A549 (cell line): ENCODE data around the gene MBTPS2. TPM values are rescaled to one million over a fixed set of nuclear protein-coding genes. Genes with fewer than 3 reads are reported as not detected.
A peak's percentile ranks its signal among the peaks of the same experiment; 100 is the strongest.

ENCODE experiments used
- ATAC-seq, 2 experiments: fragments of 200-7000 bp in 1 of 2; fragments of >200 bp in 1 of 2; cut with Nextera tagmentation in 1 of 2; cut with Tn5 transposase in 1 of 2; 3 replicates each; pipeline versions ENCODE4 v1.8.0 to v1.9.1; 2018 to 2020; ENCODE audit warnings: mild to moderate bottlenecking in 1 of 2, moderate library complexity in 1 of 2
- CTCF ChIA-PET: fragments of 300-600 bp; sonication (Branson Sonifier 250); formaldehyde crosslinking; extraction: SDS; loops from one replicate; lab custom pipeline; 2021; ENCODE audit warnings: antibody characterized with exemption, inconsistent platforms; lab: Yijun Ruan, JAX
- POLR2A ChIA-PET: fragments of 350-600 bp; formaldehyde crosslinking; extraction: SDS; loops from one replicate; lab custom pipeline; 2021; ENCODE audit warnings: antibody characterized with exemption, inconsistent platforms; lab: Yijun Ruan, JAX
- DNase-seq, 2 experiments: peaks; one replicate each; pipeline versions ENCODE4 v3.0.0 to v3.0.0-alpha.2; 2011 to 2016; ENCODE audit warnings: low read depth in 1 of 2, low spot score in 1 of 2
- FAIRE-seq: peaks from 2 replicates; lab custom pipeline; 2011; peaks lifted over from hg19 to GRCh38; lab: Jason Lieb, UNC
- H3K27ac ChIP-seq, 2 experiments: fragments of >200 bp; sonication (Bioruptor Twin); formaldehyde crosslinking; 3 replicates each; pipeline ENCODE4 v1.5.1; 2016 to 2017
- H3K4me1 ChIP-seq: fragments of >200 bp; sonication (Bioruptor Twin); formaldehyde crosslinking; 3 replicates; pipeline ENCODE4 v1.6.1; 2016
- H3K4me2 ChIP-seq: fragments of >200 bp; sonication (Bioruptor Twin); formaldehyde crosslinking; 3 replicates; pipeline ENCODE4 v1.6.1; 2016
- H3K4me3 ChIP-seq: fragments of >200 bp; sonication (Bioruptor Twin); formaldehyde crosslinking; 3 replicates; pipeline ENCODE4 v1.5.1; 2016
- H3K9me3 ChIP-seq: fragments of >200 bp; sonication (Bioruptor Twin); formaldehyde crosslinking; 3 replicates; pipeline ENCODE4 v1.6.1; 2016
- CEBPB ChIP-seq, 2 experiments: fragments of >200 bp in 1 of 2; sonication (Bioruptor Twin) in 1 of 2; formaldehyde crosslinking in 1 of 2; IDR thresholded peaks; 2 replicates each; pipeline ENCODE4 v1.6.1; 2012 to 2016
- E2F6 ChIP-seq: IDR thresholded peaks from 2 replicates; pipeline ENCODE4 v1.6.1; 2012; ENCODE audit warnings: low read depth, borderline replicate concordance
- ELK1 ChIP-seq: fragments of 150-350 bp; IDR thresholded peaks from 2 replicates; pipeline ENCODE4 v1.6.1; 2014; ENCODE audit warnings: low read depth, mild to moderate bottlenecking, low read length
- ESRRA ChIP-seq: fragments of 150-350 bp; IDR thresholded peaks from 2 replicates; pipeline ENCODE4 v1.6.1; 2014; ENCODE audit warnings: mild to moderate bottlenecking, low read length, borderline replicate concordance
- FOSL2 ChIP-seq, 2 experiments: fragments of 450-650 bp in 1 of 2; fragments of >200 bp in 1 of 2; sonication (Bioruptor Twin) in 1 of 2; formaldehyde crosslinking; IDR thresholded peaks; 2 replicates each; pipeline versions ENCODE4 v1.5.0 to v1.6.1; 2016 to 2020; ENCODE audit warnings: mild to moderate bottlenecking in 1 of 2, moderate library complexity in 1 of 2
- GATA3 ChIP-seq: IDR thresholded peaks from 2 replicates; pipeline ENCODE4 v1.6.1; 2012; ENCODE audit warnings: borderline replicate concordance
- HDAC2 ChIP-seq: fragments of 200-600 bp; sonication (generic); IDR thresholded peaks from 2 replicates; pipeline ENCODE4 v1.6.1; 2016
- HES2 ChIP-seq: fragments of >200 bp; sonication (Bioruptor Twin); formaldehyde crosslinking; IDR thresholded peaks from 2 replicates; pipeline ENCODE4 v1.6.1; 2016
- HOXA7 ChIP-seq: fragments of 250-450 bp; sonication (Bioruptor Pico); IDR thresholded peaks from 2 replicates; pipeline ENCODE4 v1.5.0; 2020; ENCODE audit warnings: mild to moderate bottlenecking, moderate library complexity
- JUN ChIP-seq, 2 experiments: fragments of >200 bp; sonication (Bioruptor Twin); formaldehyde crosslinking; IDR thresholded peaks; 2 replicates in 1 of 2; 3 replicates in 1 of 2; pipeline ENCODE4 v1.6.1; 2016 to 2017
- KDM5A ChIP-seq: fragments of 200-600 bp; sonication (generic); IDR thresholded peaks from 2 replicates; pipeline ENCODE4 v1.6.1; 2016; ENCODE audit warnings: antibody characterized with exemption, mild to moderate bottlenecking
- MAX ChIP-seq: IDR thresholded peaks from 2 replicates; pipeline ENCODE4 v1.6.1; 2012
- MAZ ChIP-seq: fragments of 150-350 bp; IDR thresholded peaks from 2 replicates; pipeline ENCODE4 v1.6.1; 2014; ENCODE audit warnings: antibody characterized with exemption, low read depth, low read length, borderline replicate concordance
- NR3C1 ChIP-seq: fragments of >200 bp; sonication (Bioruptor Twin); formaldehyde crosslinking; IDR thresholded peaks from 3 replicates; pipeline ENCODE4 v1.6.1; 2017
- PHF8 ChIP-seq: fragments of 200-600 bp; sonication (generic); IDR thresholded peaks from 2 replicates; pipeline ENCODE4 v1.6.1; 2016; ENCODE audit warnings: low read depth, mild to moderate bottlenecking, antibody characterized with exemption, moderate library complexity, borderline replicate concordance
- POLR2A ChIP-seq: IDR thresholded peaks from 2 replicates; pipeline ENCODE4 v1.6.1; 2012; ENCODE audit warnings: mild to moderate bottlenecking, low read length
- POLR2AphosphoS2 ChIP-seq: conservative IDR thresholded peaks from 2 replicates; pipeline ENCODE4 v1.6.1; 2012; ENCODE audit warnings: low read length, improper control_type of control experiment, inconsistent platforms
- RCOR1 ChIP-seq: fragments of 150-350 bp; IDR thresholded peaks from 2 replicates; pipeline ENCODE4 v1.6.1; 2014; ENCODE audit warnings: antibody characterized with exemption, low read length, low read depth
- REST ChIP-seq: fragments of 200-600 bp; sonication (generic); IDR thresholded peaks from 2 replicates; pipeline ENCODE4 v1.6.1; 2016; ENCODE audit warnings: antibody characterized with exemption, mild to moderate bottlenecking, moderate library complexity
- RNF2 ChIP-seq: fragments of 200-600 bp; sonication (generic); IDR thresholded peaks from 2 replicates; pipeline ENCODE4 v1.6.1; 2016; ENCODE audit warnings: low read depth, mild to moderate bottlenecking, antibody characterized with exemption, moderate library complexity, borderline replicate concordance
- USF2 ChIP-seq: fragments of 450-650 bp; IDR thresholded peaks from 2 replicates; pipeline ENCODE4 v1.6.1; 2014; ENCODE audit warnings: antibody characterized with exemption
- ZNF302 ChIP-seq: fragments of 250-450 bp; sonication (Bioruptor Pico); IDR thresholded peaks from 2 replicates; pipeline ENCODE4 v1.9.0; 2021; ENCODE audit warnings: inconsistent platforms, mild to moderate bottlenecking, moderate library complexity
- WGBS: methylation state at CpG from one replicate; pipeline ENCODE4 v1.1.6; 2017; ENCODE audit errors: missing lambda C conversion rate; 5-methylcytosine and 5-hydroxymethylcytosine counted together
- polyA plus RNA-seq, 4 experiments: library from polyadenylated mRNA; depleted of rRNA in 3 of 4; stranded (reverse); fragments of >200 nt; fragmentation: RNase III in 1 of 4; extraction: RNeasy Plus Mini Kit Qiagen cat#74134 plus additional on column Dnase treatment in 1 of 4; gene quantifications; 2 replicates in 3 of 4; 3 replicates in 1 of 4; pipeline ENCODE4 v1.2.3, GENCODE V29; 2011 to 2017

The MBTPS2 gene
- polyA plus RNA-seq, 2 of the 4 experiments (the other 2 are of a cell fraction) = 24.7 to 65.6 TPM

- ATAC-seq (no peak), FAIRE-seq (peak; percentile 36), DNase-seq (no peak)
- no peaks in the 10 kb centered on the region for H3K9me3 ChIP-seq
- 100% methylated on average over 1 of the region's 1 CpG for WGBS
- H3K4me2 ChIP-seq = no peak overlapping the region
- peaks cover 27% of the 10 kb centered on the region for H3K4me1 ChIP-seq
- CTCF ChIA-PET = interaction anchor here (0.6 kb wide), 1 partner anchor 818 kb away, joined by 3 read pairs; no protein-coding TSS in a partner anchor
- H3K4me3 ChIP-seq = no peak overlapping the region
- POLR2A ChIA-PET = no interaction called here
- TF ChIP-seq ELK1 = no peak
- TF ChIP-seq ESRRA = no peak
- no peak for TF ChIP-seq E2F6
- no peak for TF ChIP-seq NR3C1
- no peak for TF ChIP-seq HES2
- H3K27ac ChIP-seq = no peak overlapping the region; a peak in 1 of 6 replicates
These were observed 91.6 kb downstream of the MBTPS2 start for GRCh38 chrX:21930986-21931385.

GRCh38 chrX:21932292-21933002 is 93.0 kb downstream of the MBTPS2 start:
- POLR2A ChIA-PET = no interaction called here

GRCh38 chrX:21933077-21933476 is 93.7 kb downstream of the MBTPS2 start:
- ChIA-PET POLR2A (no interaction called here), CTCF (interaction anchor here (1.2 kb wide), 1 partner anchor 82 kb away, joined by 4 read pairs; no protein-coding TSS in a partner anchor)
- Histone ChIP-seq H3K4me3 (no peak overlapping the region), H3K9me3 (no peaks in the 10 kb centered on the region), H3K4me1 (peaks cover 16% of the 10 kb centered on the region), H3K27ac (peak overlapping the region; percentile 62 to 82; a peak in 5 of 6 replicates), H3K4me2 (peak overlapping the region; percentile 20; the same call in 1 of the 3 replicates)
- WGBS = 76% methylated on average over 6 of the region's 7 CpGs
- DNase-seq = peak in 1 of 2 experiments; percentile 26
- peak; percentile 59 to 67; a peak in 5 of 6 replicates for ATAC-seq
- FAIRE-seq = peak; percentile 49
- TF ChIP-seq POLR2A (no peak), PHF8 (no peak), HOXA7 (no peak), ZNF302 (CRISPR knock-in tag) (no peak), NR3C1 (no peak), JUN (IDR thresholded peaks at IDR 0.05) (no peak), KDM5A (no peak), GATA3 (no peak), MAZ (no peak), USF2 (no peak), HDAC2 (no peak), RCOR1 (no peak), FOSL2 (IDR thresholded peaks at IDR 0.05) (no peak), FOSL2 (CRISPR knock-in tag; IDR thresholded peaks at IDR 0.05) (no peak), RNF2 (no peak)

More at GRCh38 chrX:21932292-21933002, 93.0 kb downstream of the MBTPS2 start:
- peak in 1 of 2 experiments; percentile 75 for DNase-seq
- Histone ChIP-seq H3K4me1 (peaks cover 22% of the 10 kb centered on the region), H3K9me3 (no peaks in the 10 kb centered on the region), H3K4me2 (peak overlapping the region; percentile 20; the same call in 2 of the 3 replicates), H3K4me3 (no peak overlapping the region), H3K27ac (peak overlapping the region; percentile 62 to 82)
- CTCF ChIA-PET = interaction anchor here (1.2 kb wide), 1 partner anchor 81 kb away, joined by 4 read pairs; no protein-coding TSS in a partner anchor
- TF ChIP-seq MAX (peak; percentile 32; the same call in 1 of the 2 replicates), FOSL2 (IDR thresholded peaks at IDR 0.05) (no peak), FOSL2 (CRISPR knock-in tag; IDR thresholded peaks at IDR 0.05) (peak; percentile 54), REST (peak; percentile 40; the same call in 1 of the 2 replicates), POLR2AphosphoS2 (no peak), CEBPB (IDR thresholded peaks at IDR 0.05) (no peak)
- ATAC-seq = peak; percentile 91 to 96
- 43% methylated on average over 11 of the region's 11 CpGs for WGBS
- peak; percentile 84 for FAIRE-seq
